Measurements from ENCODE around the gene EHBP1.
"Not testable (repeated sequence)": the region's sequence is repeated elsewhere in the genome, so short reads cannot be mapped to it uniquely, and the experiment has no call there.

EHBP1 gene

DNA sequence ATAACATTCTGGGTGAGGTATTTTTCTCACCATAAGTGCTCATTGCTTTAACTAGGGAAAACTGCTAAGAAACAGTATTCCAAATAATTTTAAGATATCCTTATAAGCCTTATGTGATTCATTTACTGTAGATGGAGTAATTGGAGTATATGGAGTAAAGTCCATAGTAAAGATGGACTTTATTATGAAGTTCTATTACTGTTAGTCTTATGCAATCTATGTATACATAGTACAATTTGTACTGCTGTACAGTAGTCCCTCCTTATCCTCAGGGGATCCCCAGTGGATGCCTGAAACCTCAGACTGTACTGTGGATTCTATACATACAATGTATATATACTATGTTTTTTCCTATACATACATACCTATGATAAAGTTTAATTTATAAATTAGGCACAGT, 304.0 kb downstream of the EHBP1 start:
- H3K4me3 ChIP-seq (ENCODE audit: insufficient read depth, low read depth, low read length, poor library complexity, severe bottlenecking), result no peak overlapping the region
- H3K9me3 ChIP-seq (ENCODE audit: control insufficient read depth, low read length), result no peaks in the 10 kb centered on the region
- no peak for DNase-seq
- no peak overlapping the region for H3K27ac ChIP-seq (ENCODE audit: insufficient read depth, low read length, poor library complexity, severe bottlenecking)
- no peaks in the 10 kb centered on the region for H3K4me1 ChIP-seq (ENCODE audit: control insufficient read depth, insufficient read depth, low read length, poor library complexity, severe bottlenecking)
- H3K36me3 ChIP-seq (ENCODE audit: control insufficient read depth, insufficient read depth, low read length), result no peaks in the 10 kb centered on the region
- H3K27me3 ChIP-seq (replicated peaks; ENCODE audit: control insufficient read depth, insufficient read depth, low read length, poor library complexity, severe bottlenecking), result no peaks in the 10 kb centered on the region

DNA sequence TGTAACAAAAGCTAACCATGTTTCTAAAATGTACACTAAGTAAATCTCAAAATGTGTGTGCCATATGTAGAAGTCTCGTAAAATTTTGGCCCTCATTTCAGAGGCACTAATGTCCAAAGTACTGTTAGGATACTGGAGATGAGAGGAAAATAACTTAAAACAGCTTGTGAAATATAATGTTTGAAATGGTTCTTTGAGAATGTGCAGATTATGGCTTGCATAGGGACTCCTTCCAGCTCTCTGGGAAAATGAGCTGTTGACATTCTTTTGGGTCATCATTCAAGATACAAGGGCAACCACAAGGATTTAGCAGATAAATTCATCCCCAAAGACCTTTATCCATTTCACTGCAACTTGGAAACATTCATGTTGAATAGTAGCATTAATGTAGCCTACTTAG, 307.0 kb downstream of the EHBP1 start:
- Histone ChIP-seq H3K4me3 (ENCODE audit: insufficient read depth, low read depth, low read length, poor library complexity, severe bottlenecking) (no peak overlapping the region), H3K27ac (ENCODE audit: insufficient read depth, low read length, poor library complexity, severe bottlenecking) (no peak overlapping the region), H3K36me3 (ENCODE audit: control insufficient read depth, insufficient read depth, low read length) (no peaks in the 10 kb centered on the region), H3K4me1 (ENCODE audit: control insufficient read depth, insufficient read depth, low read length, poor library complexity, severe bottlenecking) (no peaks in the 10 kb centered on the region), H3K27me3 (replicated peaks; ENCODE audit: control insufficient read depth, insufficient read depth, low read length, poor library complexity, severe bottlenecking) (no peaks in the 10 kb centered on the region), H3K9me3 (ENCODE audit: control insufficient read depth, low read length) (no peaks in the 10 kb centered on the region)
- no peak for DNase-seq

DNA sequence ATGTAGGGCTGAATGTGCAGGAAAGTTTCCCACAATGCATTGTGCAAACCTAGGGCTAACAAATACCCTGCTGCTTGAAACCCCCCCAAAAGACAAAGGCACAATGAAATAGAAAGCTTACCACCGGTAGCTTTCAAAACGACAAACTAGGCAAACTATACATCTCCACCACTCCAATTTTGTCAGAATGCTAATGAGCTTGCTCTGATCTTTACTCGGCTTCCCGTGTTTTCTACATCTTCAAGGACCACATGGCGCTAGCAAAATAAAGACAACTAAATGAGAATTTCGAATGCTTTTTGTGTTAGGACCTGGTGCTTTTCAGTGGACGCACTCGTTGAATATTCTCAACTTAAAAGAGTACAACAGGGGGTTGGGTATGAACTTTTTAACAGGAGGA, 307.9 kb downstream of the EHBP1 start:
- Histone ChIP-seq H3K4me1 (ENCODE audit: control insufficient read depth, insufficient read depth, low read length, poor library complexity, severe bottlenecking) (no peaks in the 10 kb centered on the region), H3K27ac (ENCODE audit: insufficient read depth, low read length, poor library complexity, severe bottlenecking) (no peak overlapping the region), H3K4me3 (ENCODE audit: insufficient read depth, low read depth, low read length, poor library complexity, severe bottlenecking) (no peak overlapping the region), H3K27me3 (replicated peaks; ENCODE audit: control insufficient read depth, insufficient read depth, low read length, poor library complexity, severe bottlenecking) (no peaks in the 10 kb centered on the region), H3K9me3 (ENCODE audit: control insufficient read depth, low read length) (no peaks in the 10 kb centered on the region), H3K36me3 (ENCODE audit: control insufficient read depth, insufficient read depth, low read length) (no peaks in the 10 kb centered on the region)
- DNase-seq, result no peak

DNA sequence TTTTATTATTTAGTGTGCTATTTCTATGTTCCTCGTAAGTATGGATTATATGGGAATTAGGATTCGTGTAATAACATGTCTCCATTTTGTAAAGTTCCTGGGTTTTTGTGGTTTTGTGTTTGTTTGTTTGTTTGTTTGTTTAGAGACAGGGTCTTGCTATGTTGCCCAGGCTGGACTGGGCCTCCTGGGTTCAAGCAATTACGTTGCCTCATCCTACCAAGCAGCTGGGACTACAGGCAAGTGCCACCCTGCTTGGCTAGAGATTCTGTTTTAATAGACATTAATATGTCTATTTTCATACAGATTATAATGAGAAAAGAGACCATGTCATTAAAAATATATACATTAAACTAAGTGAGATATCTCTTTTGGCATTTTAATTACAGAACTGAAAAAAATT, 309.9 kb downstream of the EHBP1 start:
- H3K27ac ChIP-seq (ENCODE audit: insufficient read depth, low read length, poor library complexity, severe bottlenecking), result no peak overlapping the region
- no peaks in the 10 kb centered on the region for H3K4me1 ChIP-seq (ENCODE audit: control insufficient read depth, insufficient read depth, low read length, poor library complexity, severe bottlenecking)
- no peak for DNase-seq
- H3K4me3 ChIP-seq (ENCODE audit: insufficient read depth, low read depth, low read length, poor library complexity, severe bottlenecking), result no peak overlapping the region
- H3K9me3 ChIP-seq (ENCODE audit: control insufficient read depth, low read length), result no peaks in the 10 kb centered on the region
- H3K36me3 ChIP-seq (ENCODE audit: control insufficient read depth, insufficient read depth, low read length), result no peaks in the 10 kb centered on the region
- H3K27me3 ChIP-seq (replicated peaks; ENCODE audit: control insufficient read depth, insufficient read depth, low read length, poor library complexity, severe bottlenecking), result no peaks in the 10 kb centered on the region

DNA sequence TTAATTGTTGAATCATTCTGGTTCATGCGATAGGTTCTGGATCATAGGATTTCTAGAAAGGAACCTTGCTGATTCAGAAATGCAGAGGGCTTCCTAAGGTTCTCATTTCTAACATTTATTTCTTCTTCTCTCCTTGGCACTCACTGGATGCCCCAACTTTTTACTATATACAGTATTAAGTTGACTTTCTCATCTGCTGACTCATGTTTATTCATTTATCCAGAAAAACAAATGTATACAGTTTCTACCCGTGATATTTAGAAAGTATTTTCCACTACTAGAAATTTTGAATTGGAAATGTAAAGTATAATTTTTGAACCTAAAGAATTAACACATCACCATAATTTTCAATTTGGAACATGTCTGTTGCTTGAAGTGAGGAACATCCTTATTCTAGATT, 312.9 kb downstream of the EHBP1 start:
- Histone ChIP-seq H3K27me3 (replicated peaks; ENCODE audit: control insufficient read depth, insufficient read depth, low read length, poor library complexity, severe bottlenecking) (no peaks in the 10 kb centered on the region), H3K27ac (ENCODE audit: insufficient read depth, low read length, poor library complexity, severe bottlenecking) (no peak overlapping the region), H3K9me3 (ENCODE audit: control insufficient read depth, low read length) (no peaks in the 10 kb centered on the region), H3K4me1 (ENCODE audit: control insufficient read depth, insufficient read depth, low read length, poor library complexity, severe bottlenecking) (no peaks in the 10 kb centered on the region), H3K36me3 (ENCODE audit: control insufficient read depth, insufficient read depth, low read length) (no peaks in the 10 kb centered on the region), H3K4me3 (ENCODE audit: insufficient read depth, low read depth, low read length, poor library complexity, severe bottlenecking) (no peak overlapping the region)
- DNase-seq, result no peak

DNA sequence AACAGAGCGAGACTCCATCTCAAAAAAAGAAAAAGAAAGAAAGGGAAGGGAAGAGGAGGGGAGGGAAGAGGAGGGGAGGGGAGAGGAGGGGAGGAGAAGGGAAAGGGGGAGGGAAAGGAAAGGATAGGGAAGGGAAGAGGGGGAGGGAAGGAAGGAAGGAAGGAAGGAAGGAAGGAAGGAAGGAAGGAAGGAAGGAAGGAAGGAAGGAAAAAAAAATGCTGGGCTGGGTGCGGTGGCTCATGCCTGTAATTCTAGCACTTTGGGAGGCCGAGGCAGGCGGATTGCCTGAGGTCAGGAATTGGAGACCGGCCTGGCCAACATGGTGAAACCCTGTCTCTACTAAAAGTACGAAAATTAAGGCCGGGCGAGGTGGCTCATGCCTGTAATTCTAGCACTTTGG, 314.2 kb downstream of the EHBP1 start:
- DNase-seq; H3K9me3 ChIP-seq (ENCODE audit: control insufficient read depth, low read length); H3K27ac ChIP-seq (ENCODE audit: insufficient read depth, low read length, poor library complexity, severe bottlenecking); H3K4me3 ChIP-seq (ENCODE audit: insufficient read depth, low read depth, low read length, poor library complexity, severe bottlenecking); H3K27me3 ChIP-seq (replicated peaks; ENCODE audit: control insufficient read depth, insufficient read depth, low read length, poor library complexity, severe bottlenecking); H3K4me1 ChIP-seq (ENCODE audit: control insufficient read depth, insufficient read depth, low read length, poor library complexity, severe bottlenecking); H3K36me3 ChIP-seq (ENCODE audit: control insufficient read depth, insufficient read depth, low read length): not testable (repeated sequence)

DNA sequence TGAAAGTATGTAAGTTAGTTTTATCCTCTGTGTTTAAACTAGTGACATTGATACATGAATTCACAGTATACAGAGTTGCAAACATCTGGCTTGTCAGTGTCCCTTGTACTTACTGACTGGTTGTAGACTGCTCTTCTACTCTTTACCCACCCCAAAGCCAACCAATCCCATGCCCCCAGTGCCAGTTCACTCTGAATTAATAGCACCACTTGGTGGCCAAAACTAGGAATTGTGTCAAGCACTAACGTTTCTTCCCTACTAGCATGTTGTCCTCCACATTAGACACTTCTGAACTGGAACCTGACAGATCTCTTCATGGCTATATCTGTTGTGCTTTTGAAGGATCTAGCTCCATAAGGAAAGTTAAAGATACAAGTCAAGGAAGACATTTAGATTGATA, 317.9 kb downstream of the EHBP1 start:
- no peaks in the 10 kb centered on the region for H3K36me3 ChIP-seq (ENCODE audit: control insufficient read depth, insufficient read depth, low read length)
- H3K9me3 ChIP-seq (ENCODE audit: control insufficient read depth, low read length), result no peaks in the 10 kb centered on the region
- DNase-seq, result no peak
- no peak overlapping the region for H3K4me3 ChIP-seq (ENCODE audit: insufficient read depth, low read depth, low read length, poor library complexity, severe bottlenecking)
- no peaks in the 10 kb centered on the region for H3K27me3 ChIP-seq (replicated peaks; ENCODE audit: control insufficient read depth, insufficient read depth, low read length, poor library complexity, severe bottlenecking)
- H3K4me1 ChIP-seq (ENCODE audit: control insufficient read depth, insufficient read depth, low read length, poor library complexity, severe bottlenecking), result no peaks in the 10 kb centered on the region
- no peak overlapping the region for H3K27ac ChIP-seq (ENCODE audit: insufficient read depth, low read length, poor library complexity, severe bottlenecking)

DNA sequence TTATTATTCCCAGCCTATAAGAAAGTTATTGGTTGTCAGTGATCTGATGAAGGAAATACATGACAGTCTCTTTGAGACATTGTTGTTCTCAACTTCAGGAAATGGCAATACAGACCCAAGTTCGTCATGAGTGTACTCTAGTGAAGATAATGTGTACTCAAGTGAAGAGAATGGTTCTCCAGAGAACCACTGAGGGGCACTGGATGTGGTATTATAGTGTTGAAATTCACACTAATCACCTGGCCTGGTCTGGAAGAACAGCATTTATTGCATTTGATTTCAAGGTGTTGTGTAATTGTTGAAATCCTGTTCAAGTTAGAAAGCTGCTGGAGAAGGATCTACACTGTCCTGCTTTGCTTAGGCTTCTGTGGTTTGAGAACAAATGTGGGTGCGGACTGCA, 321.7 kb downstream of the EHBP1 start:
- no peak for DNase-seq
- Histone ChIP-seq H3K27ac (ENCODE audit: insufficient read depth, low read length, poor library complexity, severe bottlenecking) (no peak overlapping the region), H3K9me3 (ENCODE audit: control insufficient read depth, low read length) (no peaks in the 10 kb centered on the region), H3K4me1 (ENCODE audit: control insufficient read depth, insufficient read depth, low read length, poor library complexity, severe bottlenecking) (no peaks in the 10 kb centered on the region), H3K36me3 (ENCODE audit: control insufficient read depth, insufficient read depth, low read length) (no peaks in the 10 kb centered on the region), H3K27me3 (replicated peaks; ENCODE audit: control insufficient read depth, insufficient read depth, low read length, poor library complexity, severe bottlenecking) (no peaks in the 10 kb centered on the region), H3K4me3 (ENCODE audit: insufficient read depth, low read depth, low read length, poor library complexity, severe bottlenecking) (no peak overlapping the region)

DNA sequence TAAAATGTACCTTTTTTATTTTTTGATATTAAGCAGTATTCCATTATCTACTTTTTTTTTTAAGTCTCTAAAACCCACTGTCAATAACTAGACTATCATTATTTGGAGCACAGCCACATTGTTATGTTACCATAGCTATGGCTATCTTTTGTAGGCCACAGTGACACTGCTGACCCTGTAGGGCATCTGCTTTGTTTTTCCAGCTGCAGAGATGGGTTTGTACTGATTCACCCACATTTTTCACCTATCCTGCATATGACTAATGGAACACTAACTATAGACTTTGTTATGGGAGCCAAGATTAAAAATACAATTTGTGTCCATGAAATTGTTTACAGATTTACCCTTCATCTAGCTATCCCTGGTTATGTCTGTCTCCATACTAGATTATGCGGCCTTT, 323.5 kb downstream of the EHBP1 start:
- Histone ChIP-seq H3K27ac (ENCODE audit: insufficient read depth, low read length, poor library complexity, severe bottlenecking) (no peak overlapping the region), H3K36me3 (ENCODE audit: control insufficient read depth, insufficient read depth, low read length) (no peaks in the 10 kb centered on the region), H3K9me3 (ENCODE audit: control insufficient read depth, low read length) (no peaks in the 10 kb centered on the region), H3K27me3 (replicated peaks; ENCODE audit: control insufficient read depth, insufficient read depth, low read length, poor library complexity, severe bottlenecking) (no peaks in the 10 kb centered on the region), H3K4me1 (ENCODE audit: control insufficient read depth, insufficient read depth, low read length, poor library complexity, severe bottlenecking) (no peaks in the 10 kb centered on the region), H3K4me3 (ENCODE audit: insufficient read depth, low read depth, low read length, poor library complexity, severe bottlenecking) (no peak overlapping the region)
- no peak for DNase-seq

DNA sequence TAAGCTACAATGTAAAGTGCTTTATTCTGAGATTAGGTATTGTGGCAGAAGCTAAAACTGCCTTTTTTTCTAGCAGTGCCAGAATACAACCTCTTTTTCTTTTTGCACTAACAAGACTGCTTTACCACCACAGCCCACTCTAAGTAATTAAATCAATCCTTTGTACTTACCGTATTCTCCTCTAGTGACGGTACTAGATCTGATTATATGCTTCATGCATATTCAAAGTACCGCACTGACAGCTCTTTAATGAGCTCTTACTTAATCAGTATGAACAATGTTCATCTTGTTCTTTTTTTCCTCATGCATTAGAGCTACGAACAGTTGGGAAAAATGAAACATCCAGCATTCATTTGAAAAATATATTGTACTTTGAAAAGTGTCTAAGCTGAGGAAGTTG, 329.0 kb downstream of the EHBP1 start:
- Histone ChIP-seq H3K27ac (ENCODE audit: insufficient read depth, low read length, poor library complexity, severe bottlenecking) (no peak overlapping the region), H3K9me3 (ENCODE audit: control insufficient read depth, low read length) (no peaks in the 10 kb centered on the region), H3K4me1 (ENCODE audit: control insufficient read depth, insufficient read depth, low read length, poor library complexity, severe bottlenecking) (no peaks in the 10 kb centered on the region), H3K36me3 (ENCODE audit: control insufficient read depth, insufficient read depth, low read length) (no peaks in the 10 kb centered on the region), H3K4me3 (ENCODE audit: insufficient read depth, low read depth, low read length, poor library complexity, severe bottlenecking) (no peak overlapping the region), H3K27me3 (replicated peaks; ENCODE audit: control insufficient read depth, insufficient read depth, low read length, poor library complexity, severe bottlenecking) (no peaks in the 10 kb centered on the region)
- no peak for DNase-seq

DNA sequence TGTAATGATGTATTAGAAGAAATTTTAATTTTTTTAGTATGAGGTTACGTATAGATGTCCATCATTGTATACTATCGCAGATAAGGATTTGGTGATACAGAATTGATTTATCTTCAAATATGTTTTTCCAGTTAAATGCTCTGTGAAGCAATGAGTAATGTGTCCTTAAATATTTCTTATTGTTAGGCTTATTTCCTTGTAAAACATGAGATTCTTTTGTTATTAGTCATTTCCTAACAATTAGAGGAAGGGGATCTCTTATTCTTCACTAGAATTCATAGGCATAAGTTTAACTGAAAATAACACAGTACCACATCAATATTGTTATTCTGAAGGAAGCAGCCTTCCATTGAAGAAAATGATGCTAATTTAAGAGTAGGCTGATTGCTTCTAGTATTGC, 329.7 kb downstream of the EHBP1 start:
- Histone ChIP-seq H3K27me3 (replicated peaks; ENCODE audit: control insufficient read depth, insufficient read depth, low read length, poor library complexity, severe bottlenecking) (no peaks in the 10 kb centered on the region), H3K36me3 (ENCODE audit: control insufficient read depth, insufficient read depth, low read length) (no peaks in the 10 kb centered on the region), H3K4me3 (ENCODE audit: insufficient read depth, low read depth, low read length, poor library complexity, severe bottlenecking) (no peak overlapping the region), H3K9me3 (ENCODE audit: control insufficient read depth, low read length) (no peaks in the 10 kb centered on the region), H3K27ac (ENCODE audit: insufficient read depth, low read length, poor library complexity, severe bottlenecking) (no peak overlapping the region), H3K4me1 (ENCODE audit: control insufficient read depth, insufficient read depth, low read length, poor library complexity, severe bottlenecking) (no peaks in the 10 kb centered on the region)
- DNase-seq, result no peak

Measured in effector memory CD4-positive, alpha-beta T cell (primary cell).